ENCODE results near the gene ERMAP.

GRCh38 chr1:42784547-42784945 is 32.4 kb upstream of the ERMAP start:
- TF ChIP-seq CTCF (IDR thresholded peaks at IDR 0.05) (no peak), POLR2A (IDR thresholded peaks at IDR 0.05) (no peak), POLR2AphosphoS5 (IDR thresholded peaks at IDR 0.05) (no peak)
